Neural cell (in vitro differentiated cells): ENCODE results near the gene PHC1. TPM values are rescaled to one million over a fixed set of nuclear protein-coding genes. Genes with fewer than 3 reads are reported as not detected.
"Not testable (repeated sequence)": the region's sequence is repeated elsewhere in the genome, so short reads cannot be mapped to it uniquely, and the experiment has no call there.

Experiments
- H2AFZ ChIP-seq: fragments of 200-600, 300-800 bp; sonication (generic), shearing (Covaris generic); 2 replicates; pipeline ENCODE4 v1.6.0; 2014; ENCODE audit warnings: low read depth, mild to moderate bottlenecking, antibody characterized with exemption, low read length, moderate library complexity
- H3F3A ChIP-seq: fragments of 200-600 bp; shearing (Covaris generic); 2 replicates; pipeline ENCODE4 v1.6.1; 2016; ENCODE audit warnings: mild to moderate bottlenecking, moderate library complexity, mixed read lengths, antibody characterized with exemption, low read length; ENCODE audit not compliant: insufficient read depth, poor library complexity, severe bottlenecking
- H3K27ac ChIP-seq: fragments of 200-600, 300-800 bp; sonication (generic), shearing (Covaris generic); 2 replicates; pipeline ENCODE4 v1.5.1; 2014; ENCODE audit warnings: mild to moderate bottlenecking, low read length, moderate library complexity
- H3K27me3 ChIP-seq: fragments of 300-800, 200-600 bp; sonication (generic), shearing (Covaris generic); 2 replicates; pipeline ENCODE4 v1.6.0; 2014; ENCODE audit warnings: mild to moderate bottlenecking, low read depth, low read length, moderate library complexity; ENCODE audit not compliant: insufficient read depth
- H3K36me3 ChIP-seq: fragments of 300-800, 200-600 bp; sonication (generic), shearing (Covaris generic); 2 replicates; pipeline ENCODE4 v1.5.1; 2014; ENCODE audit warnings: mild to moderate bottlenecking, antibody characterized with exemption, low read length, moderate library complexity; ENCODE audit not compliant: insufficient read depth
- H3K4me2 ChIP-seq: fragments of 300-800, 200-600 bp; sonication (generic), shearing (Covaris generic); 2 replicates; pipeline ENCODE4 v1.6.0; 2014; ENCODE audit warnings: mild to moderate bottlenecking, low read length
- H3K4me3 ChIP-seq: fragments of 300-800, 200-600 bp; sonication (generic), shearing (Covaris generic); 2 replicates; pipeline ENCODE4 v1.5.1; 2014; ENCODE audit warnings: mild to moderate bottlenecking, low read length, moderate library complexity
- H3K79me2 ChIP-seq: fragments of 200-600 bp; shearing (Covaris generic); replicated peaks from 2 replicates; pipeline ENCODE4 v1.6.0; 2014; ENCODE audit warnings: mild to moderate bottlenecking, low read length, moderate library complexity; ENCODE audit not compliant: insufficient read depth
- H3K9ac ChIP-seq: fragments of 300-800, 200-600 bp; sonication (generic), shearing (Covaris generic); 2 replicates; pipeline ENCODE4 v1.6.1; 2016; ENCODE audit warnings: mild to moderate bottlenecking, low read length, mixed read lengths
- H3K9me2 ChIP-seq: fragments of 200-600 bp; shearing (Covaris generic); 2 replicates; pipeline ENCODE4 v1.6.1; 2016; ENCODE audit warnings: mild to moderate bottlenecking, low read length, mixed read lengths; ENCODE audit not compliant: insufficient read depth
- H3K9me3 ChIP-seq: fragments of 200-600, 300-800 bp; sonication (generic), shearing (Covaris generic); 2 replicates; pipeline ENCODE4 v1.6.1; 2016; ENCODE audit warnings: mild to moderate bottlenecking, mixed run types, low read length, moderate library complexity, mixed read lengths
- H4K20me1 ChIP-seq: fragments of 200-600 bp; shearing (Covaris generic); 2 replicates; pipeline ENCODE4 v1.6.1; 2016; ENCODE audit warnings: mild to moderate bottlenecking, mixed run types; ENCODE audit not compliant: insufficient read depth
- CTCF ChIP-seq: fragments of 450-650 bp; IDR thresholded peaks from 2 replicates; pipeline ENCODE4 v1.5.1; 2014; ENCODE audit warnings: antibody characterized with exemption, mild to moderate bottlenecking, moderate library complexity; ENCODE audit not compliant: poor library complexity, severe bottlenecking
- EZH2 ChIP-seq: fragments of 200-600, 300-800 bp; shearing (Covaris generic), sonication (generic); IDR thresholded peaks from 2 replicates; pipeline ENCODE4 v1.6.1; 2014; ENCODE audit warnings: antibody characterized with exemption, low read length, borderline replicate concordance, mild to moderate bottlenecking; ENCODE audit not compliant: insufficient read depth, poor library complexity, severe bottlenecking
- MXI1 ChIP-seq: fragments of 450-650 bp; conservative IDR thresholded peaks from 2 replicates; pipeline ENCODE4 v1.6.1; 2014; ENCODE audit warnings: antibody characterized with exemption, mild to moderate bottlenecking; ENCODE audit not compliant: poor library complexity, severe bottlenecking
- POLR2AphosphoS5 ChIP-seq: IDR thresholded peaks from 2 replicates; pipeline ENCODE4 v1.6.1; 2012
- RAD21 ChIP-seq: fragments of 450-650 bp; conservative IDR thresholded peaks from 2 replicates; pipeline ENCODE4 v1.6.1; 2014; ENCODE audit warnings: antibody characterized with exemption, mild to moderate bottlenecking, moderate library complexity
- REST ChIP-seq: IDR thresholded peaks from 2 replicates; pipeline ENCODE4 v1.6.1; 2012; ENCODE audit warnings: borderline replicate concordance
- SMC3 ChIP-seq: fragments of 450-650 bp; conservative IDR thresholded peaks from 2 replicates; pipeline ENCODE4 v1.6.1; 2014; ENCODE audit warnings: antibody characterized with exemption, mild to moderate bottlenecking, moderate library complexity; ENCODE audit not compliant: poor library complexity
- polyA plus RNA-seq: library from polyadenylated mRNA; depleted of rRNA; stranded (reverse); fragments of >200 nt; gene quantifications from 2 replicates; pipeline ENCODE4 v1.2.3, GENCODE V29; 2014

PHC1 gene
- polyA plus RNA-seq, 1 donor from 2014 or later, result 104 TPM

DNA sequence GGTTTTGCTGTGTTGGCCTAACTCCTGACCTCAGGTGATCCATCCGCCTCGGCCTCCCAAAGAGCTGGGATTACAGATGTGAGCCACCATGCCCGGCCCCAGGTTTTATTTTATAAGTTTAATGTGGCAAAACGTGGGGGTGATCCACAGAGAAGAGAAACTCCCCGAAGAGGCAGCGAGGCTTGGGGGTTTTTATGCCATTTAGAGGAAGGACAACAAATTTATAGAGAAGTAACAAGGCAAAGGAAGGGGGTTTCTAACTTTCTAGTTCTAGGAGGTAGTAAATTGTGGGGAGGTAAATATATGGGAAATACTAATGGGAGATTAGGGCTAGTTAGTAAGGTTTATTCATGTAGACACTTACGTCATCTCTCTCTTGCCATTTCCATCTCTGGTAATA lies 17.2 kb upstream of the PHC1 start:
- Histone ChIP-seq H3K27me3 (no peaks in the 10 kb centered on the region), H3K4me3 (no peak overlapping the region), H3K79me2 (no peaks in the 10 kb centered on the region), H4K20me1 (no peaks in the 10 kb centered on the region), H2AFZ (no peak overlapping the region), H3K4me2 (no peak overlapping the region), H3K27ac (no peak overlapping the region), H3K9me2 (no peaks in the 10 kb centered on the region), H3K9me3 (no peaks in the 10 kb centered on the region), H3K36me3 (no peaks in the 10 kb centered on the region), H3F3A (no peaks in the 10 kb centered on the region), H3K9ac (no peak overlapping the region)
- no peak for TF ChIP-seq SMC3

GRCh38 chr12:8899830-8900229 lies 14.5 kb upstream of the PHC1 start:
- H3K27me3 ChIP-seq, result no peaks in the 10 kb centered on the region
- no peaks in the 10 kb centered on the region for H3K79me2 ChIP-seq
- H3K36me3 ChIP-seq, result no peaks in the 10 kb centered on the region
- H3K4me2 ChIP-seq, result no peak overlapping the region
- H3K9ac ChIP-seq, result no peak overlapping the region
- H3K4me3 ChIP-seq, result no peak overlapping the region
- H3K9me3 ChIP-seq, result no peaks in the 10 kb centered on the region
- no peak for TF ChIP-seq POLR2AphosphoS5
- no peak for TF ChIP-seq CTCF
- TF ChIP-seq RAD21, result no peak
- no peak for TF ChIP-seq EZH2
- TF ChIP-seq MXI1, result no peak
- TF ChIP-seq REST, result no peak
- no peaks in the 10 kb centered on the region for H3K9me2 ChIP-seq
- no peak overlapping the region for H2AFZ ChIP-seq
- H3K27ac ChIP-seq, result no peak overlapping the region
- no peaks in the 10 kb centered on the region for H4K20me1 ChIP-seq
- no peaks in the 10 kb centered on the region for H3F3A ChIP-seq

DNA sequence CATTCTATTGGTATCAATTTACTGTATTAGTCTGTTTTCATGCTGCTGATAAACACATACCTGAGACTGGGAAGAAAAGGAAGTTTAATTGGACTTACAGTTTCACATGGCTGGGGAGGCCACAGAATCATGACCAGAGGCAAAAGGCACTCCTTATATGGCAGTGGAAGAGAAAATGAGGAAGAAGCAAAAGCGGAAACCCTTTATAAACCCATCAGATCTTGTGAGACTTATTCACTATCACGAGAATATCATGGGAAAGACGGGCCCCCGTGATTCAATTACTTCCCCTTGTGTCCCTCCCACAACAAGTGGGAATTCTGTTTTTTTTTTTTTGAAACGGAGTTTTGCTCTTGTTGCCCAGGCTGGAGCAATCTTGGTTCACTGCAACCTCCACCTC lies 11.6 kb upstream of the PHC1 start:
- not testable (repeated sequence) for H4K20me1 ChIP-seq, H3K4me3 ChIP-seq, H2AFZ ChIP-seq, H3K27ac ChIP-seq, H3K36me3 ChIP-seq, H3F3A ChIP-seq, H3K27me3 ChIP-seq, H3K9ac ChIP-seq, H3K79me2 ChIP-seq, H3K9me3 ChIP-seq, H3K4me2 ChIP-seq, H3K9me2 ChIP-seq
